Measurements from ENCODE around the gene GLT1D1.
A peak's percentile ranks its signal among the peaks of the same experiment; 100 is the strongest.

GLT1D1 gene

DNA sequence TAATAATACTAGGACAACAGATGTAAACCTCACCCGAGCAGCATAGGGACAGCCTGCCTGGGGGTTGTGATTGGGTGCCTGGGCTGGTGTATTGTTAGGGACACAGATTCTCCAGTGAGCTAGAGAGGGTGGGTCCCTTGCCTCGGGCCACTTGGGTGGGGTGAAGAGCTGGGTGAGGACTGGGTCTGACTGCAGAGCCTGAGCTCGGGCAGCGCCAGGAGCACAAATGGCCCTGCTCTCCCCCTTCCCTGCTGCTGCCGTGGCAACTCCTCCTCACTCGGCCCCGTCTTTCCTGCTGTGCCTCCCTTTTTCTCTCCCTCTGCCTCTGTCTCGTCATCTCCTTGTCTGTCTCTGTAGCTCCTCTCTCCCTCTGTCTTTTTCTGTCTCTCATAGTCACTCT is 115.4 kb downstream of the GLT1D1 start:
- no peak for DNase-seq
- TF ChIP-seq POLR2A (IDR thresholded peaks at IDR 0.05; ENCODE audit: low read length) = no peak
- TF ChIP-seq GATA1 (IDR thresholded peaks at IDR 0.05; ENCODE audit: low read depth, low read length) = no peak

DNA sequence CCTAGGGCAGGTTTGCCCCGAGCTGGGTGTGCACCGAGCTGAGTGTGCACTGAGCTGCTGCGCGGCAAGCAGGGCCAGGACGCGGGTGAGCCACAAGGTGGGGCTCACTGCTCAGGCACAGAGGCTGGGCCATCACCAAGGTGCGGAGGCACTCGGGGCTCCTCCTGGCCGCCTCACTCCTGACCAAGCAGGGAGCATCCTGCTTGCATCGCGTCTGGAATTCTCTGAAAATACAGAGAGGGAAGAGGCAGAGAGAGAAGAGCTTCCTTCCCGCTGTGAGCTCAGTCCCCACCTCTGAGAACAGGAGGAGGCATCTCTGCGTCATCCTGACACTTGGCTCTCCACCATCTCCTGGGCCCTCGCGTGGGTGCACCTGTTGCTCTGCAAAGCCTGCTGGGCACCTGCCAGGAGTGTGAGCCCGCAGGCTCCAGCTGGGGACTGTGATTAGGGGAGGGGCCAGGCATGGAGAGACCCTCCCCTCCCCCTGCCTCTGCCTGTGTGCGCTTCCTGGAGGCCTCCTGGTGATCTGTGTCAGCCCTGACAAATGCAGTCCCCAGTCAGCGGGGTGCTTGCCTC is 116.3 kb downstream of the GLT1D1 start:
- peak in 1 of 2 experiments; percentile 2 for DNase-seq
- TF ChIP-seq GATA1 (IDR thresholded peaks at IDR 0.05; ENCODE audit: low read depth, low read length) (no peak), POLR2A (IDR thresholded peaks at IDR 0.05; ENCODE audit: low read length) (no peak)

DNA sequence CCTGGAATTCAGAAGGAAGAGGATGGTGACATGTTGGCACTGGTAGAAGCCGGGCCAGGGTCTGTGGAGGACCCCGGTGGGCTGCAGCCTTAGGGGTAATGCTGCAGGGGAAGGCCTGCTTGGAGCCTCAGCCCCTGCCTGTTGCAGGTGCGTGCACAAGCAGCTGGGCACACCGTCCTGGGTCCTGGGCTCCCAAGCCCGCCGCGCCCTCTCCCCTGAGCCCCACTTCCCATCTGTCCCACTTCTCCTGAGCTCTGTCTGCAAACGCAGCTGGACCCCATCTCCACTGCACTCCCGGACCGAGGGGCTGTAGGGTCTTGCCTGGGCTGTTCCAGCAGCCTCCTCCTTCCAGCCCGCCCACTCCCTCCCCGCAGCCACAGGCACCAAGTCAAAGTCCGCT is 116.8 kb downstream of the GLT1D1 start:
- no peak for DNase-seq
- TF ChIP-seq GATA1 (IDR thresholded peaks at IDR 0.05; ENCODE audit: low read depth, low read length) (no peak), POLR2A (IDR thresholded peaks at IDR 0.05; ENCODE audit: low read length) (no peak)

DNA sequence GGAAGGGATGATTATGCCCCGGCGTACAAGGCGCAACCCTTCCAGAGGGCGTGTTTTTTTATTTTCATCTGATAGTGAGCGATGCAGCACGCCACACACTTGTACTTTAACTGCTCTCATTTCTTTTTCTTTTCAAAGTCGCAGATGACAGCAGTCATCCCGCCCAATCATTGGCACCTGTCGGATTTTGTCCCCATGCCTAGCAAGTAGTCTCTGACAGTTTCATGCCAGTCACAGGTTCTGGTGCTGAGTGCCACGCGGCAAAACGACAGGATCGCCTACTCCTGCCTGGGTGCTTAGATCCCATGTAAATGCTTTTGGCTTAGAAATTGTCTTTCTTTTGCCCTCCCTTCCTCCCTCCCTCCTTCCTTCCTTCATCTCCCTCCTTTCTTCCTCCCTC is 117.7 kb downstream of the GLT1D1 start:
- no peak for DNase-seq
- no peak for TF ChIP-seq POLR2A (IDR thresholded peaks at IDR 0.05; ENCODE audit: low read length)
- TF ChIP-seq GATA1 (IDR thresholded peaks at IDR 0.05; ENCODE audit: low read depth, low read length) = no peak

DNA sequence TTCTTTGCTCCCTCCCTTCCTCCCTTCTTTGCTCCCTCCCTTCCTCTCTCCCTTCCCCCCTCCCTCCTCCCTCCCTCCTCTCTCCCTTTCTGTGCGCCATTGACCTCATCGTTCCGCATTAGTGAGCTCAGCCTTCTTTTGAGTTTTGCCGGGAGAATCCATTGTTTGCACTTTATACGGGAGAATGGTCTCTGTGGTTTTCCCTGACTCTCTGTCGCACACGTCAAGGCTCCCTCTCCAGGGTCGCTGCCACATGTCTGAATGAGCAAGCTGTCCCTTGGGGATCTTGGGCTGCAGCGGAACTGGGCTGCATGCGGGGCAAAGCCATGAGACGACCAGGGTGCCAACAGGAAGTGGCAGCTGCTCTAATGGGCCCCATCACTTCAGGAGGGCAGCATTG is 118.5 kb downstream of the GLT1D1 start:
- DNase-seq = no peak
- TF ChIP-seq GATA1 (IDR thresholded peaks at IDR 0.05; ENCODE audit: low read depth, low read length) = no peak
- no peak for TF ChIP-seq POLR2A (IDR thresholded peaks at IDR 0.05; ENCODE audit: low read length)

DNA sequence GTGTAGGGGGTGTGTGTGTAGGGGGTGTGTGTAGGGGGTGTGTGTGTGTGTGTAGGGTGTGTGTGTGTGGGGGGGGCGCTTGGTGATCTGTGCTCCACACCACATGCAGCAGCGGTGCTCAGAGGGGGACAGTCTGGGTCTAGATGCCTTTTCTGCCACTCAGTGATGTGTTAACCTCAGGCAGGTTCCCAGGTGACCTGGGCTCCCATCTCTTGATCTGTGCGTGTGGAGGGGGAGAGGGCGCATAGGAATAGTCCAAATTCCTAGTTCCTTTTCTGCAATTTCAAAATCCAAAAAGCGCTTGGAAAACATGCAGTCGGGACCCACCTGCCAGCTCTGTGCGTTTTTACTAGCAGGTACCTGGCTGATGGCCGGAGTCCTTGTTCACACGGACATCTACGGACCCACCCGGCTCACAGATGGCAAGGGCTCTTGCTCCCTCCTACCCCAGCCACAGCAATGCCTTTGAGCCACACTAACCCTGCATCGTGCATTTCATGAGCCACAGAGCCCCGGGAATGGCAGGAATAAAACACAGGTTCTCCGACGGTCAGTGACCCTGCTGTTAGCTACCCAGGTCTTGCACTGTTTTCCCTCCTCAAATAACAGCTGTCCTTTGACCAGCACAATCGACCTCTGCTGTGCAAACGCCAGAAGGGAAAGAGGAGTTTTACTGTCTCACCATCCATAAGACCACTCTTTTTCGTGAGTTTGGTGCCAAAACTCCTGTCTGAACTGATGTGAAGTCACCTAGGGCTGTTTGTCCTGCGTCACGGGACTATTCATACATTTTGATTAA is 120.8 kb downstream of the GLT1D1 start:
- DNase-seq = no peak
- TF ChIP-seq GATA1 (IDR thresholded peaks at IDR 0.05; ENCODE audit: low read depth, low read length) = no peak
- no peak for TF ChIP-seq POLR2A (IDR thresholded peaks at IDR 0.05; ENCODE audit: low read length)

DNA sequence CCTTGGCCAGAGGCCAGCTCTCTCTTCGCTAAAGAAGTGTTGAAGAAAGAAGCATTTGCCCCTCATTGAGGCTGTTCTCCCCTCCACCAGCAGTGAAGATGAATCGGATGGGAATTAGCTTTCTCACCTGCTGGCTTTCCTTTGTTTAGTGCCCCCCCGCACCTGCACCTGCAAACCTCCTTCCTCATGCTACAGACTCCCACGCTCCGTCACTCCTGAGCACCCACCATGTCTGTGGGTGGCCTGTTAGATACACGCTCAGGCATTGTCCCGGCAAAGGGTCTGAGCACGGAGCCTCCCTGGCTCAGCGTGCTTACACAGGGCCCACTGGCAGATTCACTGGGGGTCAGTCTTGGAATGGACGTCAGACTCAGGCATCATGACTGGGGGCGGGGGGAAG is 121.6 kb downstream of the GLT1D1 start:
- TF ChIP-seq GATA1 (IDR thresholded peaks at IDR 0.05; ENCODE audit: low read depth, low read length) = no peak
- TF ChIP-seq POLR2A (IDR thresholded peaks at IDR 0.05; ENCODE audit: low read length) = no peak

DNA sequence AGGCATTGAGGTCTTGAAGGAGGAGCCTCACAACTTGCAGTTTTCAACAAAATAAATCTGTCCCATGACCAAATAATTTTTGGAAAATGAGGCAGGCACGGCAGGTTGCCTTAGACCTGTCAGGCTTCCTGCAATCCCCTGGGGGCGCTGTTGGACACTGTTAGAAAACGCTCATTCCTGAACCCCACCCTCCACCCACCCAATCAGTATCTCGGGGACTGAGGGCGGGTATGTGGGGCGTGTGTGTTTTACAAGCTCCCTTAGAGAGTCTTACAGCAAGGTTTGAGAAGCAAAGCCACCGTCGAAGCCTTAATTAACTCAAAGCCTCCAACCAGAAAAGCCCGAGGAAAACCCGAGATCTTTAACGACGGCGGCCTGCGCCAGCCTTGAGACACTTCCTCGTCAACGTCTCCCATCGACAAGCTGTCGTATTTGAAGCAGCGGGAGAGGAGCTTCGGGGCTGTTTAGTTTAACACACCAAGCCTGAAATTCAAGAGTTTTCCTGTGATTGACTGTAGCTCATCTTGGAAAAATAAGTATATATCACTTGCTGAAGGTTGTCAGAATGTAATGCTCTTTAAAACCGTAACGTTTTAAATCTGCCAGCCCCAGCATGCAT is 123.0 kb downstream of the GLT1D1 start:
- DNase-seq = peak; percentile 39 to 50
- no peak for TF ChIP-seq POLR2A (IDR thresholded peaks at IDR 0.05; ENCODE audit: low read length)
- no peak for TF ChIP-seq GATA1 (IDR thresholded peaks at IDR 0.05; ENCODE audit: low read depth, low read length)

More for the DNA sequence above, 121.6 kb downstream of the GLT1D1 start:
- no peak for DNase-seq

DNA sequence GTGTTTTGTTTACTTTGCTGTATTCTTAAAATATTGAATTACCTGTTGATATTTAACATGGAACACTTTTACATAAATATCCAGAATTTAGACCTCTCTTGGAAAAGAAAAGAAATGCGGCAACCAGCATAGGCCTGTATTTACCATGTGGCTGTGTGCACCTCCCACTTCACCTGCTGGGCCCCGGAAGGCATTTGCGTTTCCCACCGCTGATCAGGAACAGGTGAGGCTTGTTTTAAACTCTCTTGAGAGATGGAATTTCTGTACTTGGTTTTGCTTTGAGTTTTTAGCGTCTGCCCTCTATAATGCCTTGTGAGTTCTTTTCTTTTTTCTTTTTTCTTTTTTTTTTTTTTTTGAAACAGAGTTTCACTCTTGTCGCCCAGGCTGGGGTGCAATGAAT is 124.2 kb downstream of the GLT1D1 start:
- TF ChIP-seq GATA1 (IDR thresholded peaks at IDR 0.05; ENCODE audit: low read depth, low read length) = no peak
- TF ChIP-seq POLR2A (IDR thresholded peaks at IDR 0.05; ENCODE audit: low read length) = no peak
- DNase-seq = no peak

DNA sequence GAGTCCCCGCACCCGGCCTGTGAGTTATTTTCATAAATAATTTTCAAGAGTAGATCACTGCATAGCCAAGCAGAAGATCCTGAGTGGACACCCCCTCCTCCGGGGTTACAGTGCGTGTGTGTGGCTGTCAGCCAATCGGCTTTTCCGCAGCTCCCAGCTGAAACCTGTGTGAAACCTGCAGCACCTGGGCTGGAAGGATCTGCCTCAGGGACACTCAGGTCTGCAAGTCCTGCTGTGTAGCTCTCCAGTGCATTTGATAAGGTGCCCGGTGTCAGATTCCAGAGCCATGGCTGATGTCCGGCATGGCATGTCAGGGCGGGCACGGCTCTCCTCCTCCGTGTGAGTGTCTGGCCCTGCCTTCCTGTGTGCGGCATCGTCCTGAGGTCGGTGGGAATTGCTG is 124.8 kb downstream of the GLT1D1 start:
- DNase-seq = no peak
- TF ChIP-seq POLR2A (IDR thresholded peaks at IDR 0.05; ENCODE audit: low read length) = no peak
- no peak for TF ChIP-seq GATA1 (IDR thresholded peaks at IDR 0.05; ENCODE audit: low read depth, low read length)

DNA sequence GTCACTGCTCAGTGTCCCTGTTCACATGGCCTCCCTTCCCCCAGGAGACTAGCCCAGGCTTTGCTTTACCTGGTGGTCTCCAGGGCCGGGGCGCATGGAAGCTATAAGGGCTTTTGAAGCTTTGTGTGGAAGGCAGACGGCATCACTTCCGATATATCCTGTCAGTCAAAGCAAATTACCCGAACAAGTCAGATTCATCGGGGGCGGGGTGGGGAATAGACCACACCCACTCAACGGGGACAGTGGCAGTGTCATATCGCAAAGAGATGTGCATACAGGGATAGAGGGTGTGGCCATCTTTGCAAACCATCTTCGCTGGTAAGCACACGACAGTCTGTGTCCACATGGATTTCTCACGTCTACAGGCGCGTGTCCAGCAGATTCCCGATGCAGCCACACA is 127.3 kb downstream of the GLT1D1 start:
- no peak for TF ChIP-seq GATA1 (IDR thresholded peaks at IDR 0.05; ENCODE audit: low read depth, low read length)
- TF ChIP-seq POLR2A (IDR thresholded peaks at IDR 0.05; ENCODE audit: low read length) = no peak
- no peak for DNase-seq

DNA sequence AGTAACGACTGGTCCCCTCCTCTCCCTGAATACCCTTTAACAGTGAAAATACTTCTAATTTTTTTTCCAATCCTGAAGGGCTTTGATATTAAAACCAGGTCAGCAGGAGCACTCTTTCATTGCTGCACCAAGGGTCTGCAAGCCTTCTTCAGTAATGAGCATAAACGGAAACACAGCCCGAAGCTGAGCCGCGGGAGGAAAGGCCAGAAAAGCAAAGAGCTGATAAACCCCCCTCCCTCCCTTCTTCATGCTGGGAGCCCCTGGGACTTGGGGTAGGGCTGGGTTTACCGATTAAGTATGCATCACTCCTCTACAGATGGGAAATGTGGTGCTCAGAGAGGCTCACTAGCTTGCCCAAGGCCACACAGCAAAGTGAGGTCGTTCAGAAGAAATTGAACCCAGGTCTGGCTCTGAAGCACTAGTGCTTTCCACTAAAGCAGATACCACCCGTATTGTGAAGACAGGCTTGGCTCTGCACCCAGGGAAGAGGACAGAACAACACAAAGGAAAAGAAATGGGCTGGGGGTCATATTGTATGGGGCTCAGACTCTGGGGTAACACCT is 128.8 kb downstream of the GLT1D1 start:
- TF ChIP-seq GATA1 (IDR thresholded peaks at IDR 0.05; ENCODE audit: low read depth, low read length) = no peak
- TF ChIP-seq POLR2A (IDR thresholded peaks at IDR 0.05; ENCODE audit: low read length) = no peak
- DNase-seq = no peak

DNA sequence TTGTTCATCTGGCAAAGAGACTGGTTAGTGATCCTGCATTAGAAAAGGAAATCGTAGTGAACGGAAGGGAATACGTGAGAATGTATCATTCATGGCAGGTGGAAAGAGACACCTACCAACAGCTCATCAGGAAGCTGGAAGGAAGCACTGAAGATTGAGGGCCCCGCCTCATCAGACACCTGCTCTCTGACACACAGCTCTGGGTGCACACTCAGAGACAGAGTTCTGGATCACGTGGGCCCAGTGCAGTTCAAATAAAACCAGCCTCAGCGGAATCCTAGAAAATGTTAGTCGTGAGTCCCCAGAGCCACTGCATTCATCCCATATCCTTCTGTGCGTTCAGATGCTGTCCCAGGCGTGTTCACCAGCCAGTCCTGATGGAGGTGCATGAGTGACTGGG is 129.7 kb downstream of the GLT1D1 start:
- DNase-seq = no peak
- no peak for TF ChIP-seq GATA1 (IDR thresholded peaks at IDR 0.05; ENCODE audit: low read depth, low read length)
- TF ChIP-seq POLR2A (IDR thresholded peaks at IDR 0.05; ENCODE audit: low read length) = no peak

DNA sequence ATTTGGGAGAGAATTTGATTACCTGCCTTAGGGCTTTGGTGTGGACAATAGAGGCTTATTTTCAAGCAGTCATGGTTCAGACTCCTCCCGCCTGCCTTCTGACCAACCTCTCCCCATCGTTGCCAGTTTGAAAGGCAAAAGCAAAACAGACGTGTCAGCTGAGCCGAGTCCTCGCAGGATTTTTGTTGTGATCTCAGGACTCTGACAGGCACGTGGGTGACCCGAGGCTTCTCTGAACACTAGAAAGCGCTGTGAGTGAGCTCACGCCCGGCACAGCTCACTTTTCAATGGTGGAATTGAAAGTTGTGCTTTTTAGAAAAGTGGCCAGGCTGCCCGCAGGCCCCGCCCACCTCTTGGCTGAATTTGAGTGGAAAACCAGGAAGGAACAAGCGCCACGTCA is 130.1 kb downstream of the GLT1D1 start:
- DNase-seq = no peak
- TF ChIP-seq POLR2A (IDR thresholded peaks at IDR 0.05; ENCODE audit: low read length) (no peak), GATA1 (IDR thresholded peaks at IDR 0.05; ENCODE audit: low read depth, low read length) (no peak)

Measured in erythroblast (primary cell).